Bronchial epithelial cell (primary cell): Measurements from ENCODE around the gene TENM4. TPM values are rescaled to one million over a fixed set of nuclear protein-coding genes. Genes with fewer than 3 reads are reported as not detected.

Experiments used
- DNase-seq: peaks from one replicate; pipeline ENCODE4 v3.0.0-alpha.2; 2010; ENCODE audit warnings: low read depth
- FAIRE-seq: peaks from 2 replicates; lab custom pipeline; 2011; peaks lifted over from hg19 to GRCh38; lab: Jason Lieb, UNC
- H3K27me3 ChIP-seq: 2 replicates; pipeline ENCODE4 v1.5.1; 2011; ENCODE audit warnings: low read length; ENCODE audit not compliant: control insufficient read depth, insufficient read depth
- H3K36me3 ChIP-seq: 2 replicates; pipeline ENCODE4 v1.5.1; 2011; ENCODE audit warnings: low read length; ENCODE audit not compliant: control insufficient read depth, insufficient read depth
- H3K4me3 ChIP-seq: 2 replicates; pipeline ENCODE4 v1.5.1; 2011; ENCODE audit warnings: mild to moderate bottlenecking, low read depth, low read length, control low read depth
- CTCF ChIP-seq: IDR thresholded peaks from 2 replicates; pipeline ENCODE4 v1.5.1; 2011; ENCODE audit warnings: mild to moderate bottlenecking, moderate library complexity, low read length, control low read depth, inconsistent platforms; ENCODE audit not compliant: insufficient read depth, severe bottlenecking
- total RNA-seq: library from RNA; depleted of rRNA; stranded (reverse); fragments of >200 nt; gene quantifications from 2 replicates; pipeline ENCODE4 v1.2.1, GENCODE V29; 2014

TENM4 gene
- total RNA-seq, 1 donor from 2014 or later, result 6.1 TPM

GRCh38 chr11:79097246-79097875 is 343.5 kb downstream of the TENM4 start:
- DNase-seq, result no peak
- no peak for FAIRE-seq
- no peak overlapping the region for H3K4me3 ChIP-seq
- no peaks in the 10 kb centered on the region for H3K27me3 ChIP-seq
- no peak for TF ChIP-seq CTCF
- no peaks in the 10 kb centered on the region for H3K36me3 ChIP-seq

- DNase-seq, result no peak
- Histone ChIP-seq H3K36me3 (no peaks in the 10 kb centered on the region), H3K4me3 (no peak overlapping the region), H3K27me3 (no peaks in the 10 kb centered on the region)
- TF ChIP-seq CTCF, result no peak
- FAIRE-seq, result no peak
These were observed 345.4 kb downstream of the TENM4 start for GRCh38 chr11:79095424-79095823.

GRCh38 chr11:79094616-79095015 is 346.2 kb downstream of the TENM4 start:
- no peaks in the 10 kb centered on the region for H3K36me3 ChIP-seq
- no peak for TF ChIP-seq CTCF
- no peak overlapping the region for H3K4me3 ChIP-seq
- FAIRE-seq (no peak), DNase-seq (no peak)
- no peaks in the 10 kb centered on the region for H3K27me3 ChIP-seq

GRCh38 chr11:79092791-79093353 is 348.0 kb downstream of the TENM4 start:
- Histone ChIP-seq H3K4me3 (no peak overlapping the region), H3K36me3 (no peaks in the 10 kb centered on the region), H3K27me3 (no peaks in the 10 kb centered on the region)
- peak; percentile 98 for FAIRE-seq
- peak; percentile 100 for DNase-seq
- no peak for TF ChIP-seq CTCF

- FAIRE-seq (no peak), DNase-seq (peak; percentile 77)
- no peak for TF ChIP-seq CTCF
- H3K4me3 ChIP-seq, result no peak overlapping the region
- no peaks in the 10 kb centered on the region for H3K27me3 ChIP-seq
- H3K36me3 ChIP-seq, result no peaks in the 10 kb centered on the region
These were observed 350.6 kb downstream of the TENM4 start for GRCh38 chr11:79090191-79090705.
